Mucosa of descending colon (tissue), 3 donors: ENCODE results near the gene ZBTB5. TPM values are rescaled to one million over a fixed set of nuclear protein-coding genes. Genes with fewer than 3 reads are reported as not detected.

ENCODE experiments used
- ATAC-seq: fragments of 200-7000 bp; cut with Tn5 transposase; one replicate; pipeline ENCODE4 v1.9.1; 2020; ENCODE audit warnings: mild to moderate bottlenecking, moderate library complexity
- DNase-seq, 3 donors: peaks; one replicate each; pipeline ENCODE4 v3.0.0-alpha.2; 2020
- H3K36me3 ChIP-seq: fragments of 200-600 bp; one replicate; pipeline ENCODE4 v1.8.0; 2021; ENCODE audit warnings: low read depth, mild to moderate bottlenecking
- H3K4me1 ChIP-seq: fragments of 200-600 bp; one replicate; pipeline ENCODE4 v1.8.0; 2021; ENCODE audit warnings: low read depth, mild to moderate bottlenecking
- H3K4me3 ChIP-seq: fragments of 200-600 bp; one replicate; pipeline ENCODE4 v1.8.0; 2021; ENCODE audit warnings: mild to moderate bottlenecking
- H3K9me3 ChIP-seq: fragments of 200-600 bp; one replicate; pipeline ENCODE4 v1.8.0; 2021; ENCODE audit warnings: mild to moderate bottlenecking
- intact Hi-C, 2 donors: fragments of 100-400 bp; cut with DNase I in 1 of 2; cut with micrococcal nuclease in 1 of 2; formaldehyde crosslinking; loops; one replicate each; pipeline versions ENCODE4 v1.11.0 to v1.11.1; 2022; cut with DNase I, micrococcal nuclease
- total RNA-seq, 3 donors: library from RNA; stranded (reverse); fragmentation: NEBNext Ultra II Directional in 2 of 3; extraction: Animal tissue kit (Norgen Biotek cat#: 25700) in 2 of 3; gene quantifications; one replicate each; pipeline versions ENCODE4 v1.2.1 to v1.2.4, GENCODE V29; 2021 to 2023
- TF ChIP-seq, protein P1 (sequence below): fragments of 200-600 bp; IDR thresholded peaks from one replicate; pipeline ENCODE4 v1.8.0; 2022; ENCODE audit warnings: antibody characterized with exemption, mild to moderate bottlenecking
- donor health status: DM: no; HTN: no; CAD: no; lungs with moderate emphysema.
- donor health status: DM: no; HTN: no; CAD: no.
- donor health status: DM: no; HTN: yes; CAD: no.

Gene ZBTB5
- total RNA-seq, 3 donors from 2014 or later: 7.8 to 11.9 (median 9.5) TPM

- no peak overlapping the region for H3K4me3 ChIP-seq
- peaks cover 15% of the 10 kb centered on the region for H3K4me1 ChIP-seq
- TF ChIP-seq, protein P1, sequence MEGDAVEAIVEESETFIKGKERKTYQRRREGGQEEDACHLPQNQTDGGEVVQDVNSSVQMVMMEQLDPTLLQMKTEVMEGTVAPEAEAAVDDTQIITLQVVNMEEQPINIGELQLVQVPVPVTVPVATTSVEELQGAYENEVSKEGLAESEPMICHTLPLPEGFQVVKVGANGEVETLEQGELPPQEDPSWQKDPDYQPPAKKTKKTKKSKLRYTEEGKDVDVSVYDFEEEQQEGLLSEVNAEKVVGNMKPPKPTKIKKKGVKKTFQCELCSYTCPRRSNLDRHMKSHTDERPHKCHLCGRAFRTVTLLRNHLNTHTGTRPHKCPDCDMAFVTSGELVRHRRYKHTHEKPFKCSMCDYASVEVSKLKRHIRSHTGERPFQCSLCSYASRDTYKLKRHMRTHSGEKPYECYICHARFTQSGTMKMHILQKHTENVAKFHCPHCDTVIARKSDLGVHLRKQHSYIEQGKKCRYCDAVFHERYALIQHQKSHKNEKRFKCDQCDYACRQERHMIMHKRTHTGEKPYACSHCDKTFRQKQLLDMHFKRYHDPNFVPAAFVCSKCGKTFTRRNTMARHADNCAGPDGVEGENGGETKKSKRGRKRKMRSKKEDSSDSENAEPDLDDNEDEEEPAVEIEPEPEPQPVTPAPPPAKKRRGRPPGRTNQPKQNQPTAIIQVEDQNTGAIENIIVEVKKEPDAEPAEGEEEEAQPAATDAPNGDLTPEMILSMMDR: no peak
- intact Hi-C loops: no loop called here
- ATAC-seq: no peak
- no peaks in the 10 kb centered on the region for H3K36me3 ChIP-seq
- no peak for DNase-seq
- H3K9me3 ChIP-seq: no peaks in the 10 kb centered on the region
These were observed 12.6 kb downstream of the ZBTB5 start for GRCh38 chr9:37452611-37453010.

DNA sequence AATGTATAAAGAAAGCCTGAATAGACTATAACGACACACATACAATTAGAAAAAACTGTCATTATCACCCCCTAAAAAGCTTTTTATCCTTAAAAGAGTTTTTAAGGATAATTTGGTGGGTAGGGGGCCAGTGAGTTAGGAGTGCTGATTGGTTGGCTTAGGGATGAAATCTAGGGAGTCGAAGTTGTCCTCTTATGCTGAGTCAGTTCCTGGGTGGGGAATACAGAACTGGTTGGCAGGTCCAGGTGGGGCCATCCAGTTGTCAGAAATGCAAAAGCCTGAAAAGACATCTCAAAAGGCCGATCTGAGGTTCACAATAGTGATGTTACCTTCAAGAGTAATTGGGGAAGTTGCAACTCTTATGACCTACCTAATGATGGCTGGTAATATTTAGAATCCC lies 13.6 kb downstream of the ZBTB5 start:
- intact Hi-C loops: no loop called here
- no peak for ATAC-seq
- H3K4me1 ChIP-seq: peaks cover 15% of the 10 kb centered on the region

DNA sequence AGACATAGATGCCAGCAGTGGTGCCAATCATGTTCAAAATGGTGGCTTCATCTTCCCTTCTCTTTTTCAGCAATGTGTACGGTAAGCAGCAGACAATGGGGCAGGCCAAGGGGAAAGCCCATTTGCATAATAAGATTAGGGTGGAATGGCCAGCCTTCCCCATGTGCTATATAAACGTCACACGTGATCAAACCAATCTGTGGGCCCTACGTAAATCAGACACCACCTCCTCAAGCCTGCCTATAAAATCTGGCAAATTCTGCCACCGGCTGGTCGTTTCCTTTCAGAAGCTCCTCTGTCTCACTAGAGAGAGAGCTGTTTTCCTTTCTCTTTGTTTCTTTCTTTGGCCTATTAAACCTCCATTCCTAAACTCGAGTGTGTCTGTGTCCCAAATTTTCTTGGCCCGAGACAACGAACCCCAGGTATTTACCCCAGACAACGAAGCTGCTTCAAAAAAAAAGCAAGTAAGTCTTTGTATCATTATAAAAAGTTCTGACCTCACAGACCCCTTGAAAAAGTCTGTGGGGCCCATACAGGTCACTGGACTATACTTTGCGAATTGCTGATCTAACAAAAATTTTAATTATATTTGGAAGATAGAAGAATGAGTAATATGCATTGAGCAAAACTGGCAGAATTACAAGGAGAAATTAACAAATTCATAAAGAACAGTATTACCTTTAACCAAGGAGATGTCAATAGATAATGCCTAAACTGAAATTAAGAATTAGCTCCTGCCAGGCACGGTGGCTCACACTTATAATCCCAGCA lies 15.2 kb downstream of the ZBTB5 start:
- H3K9me3 ChIP-seq: no peaks in the 10 kb centered on the region
- TF ChIP-seq, protein P1: no peak
- ATAC-seq (no peak), DNase-seq (no peak)
- no peak overlapping the region for H3K4me3 ChIP-seq
- no peaks in the 10 kb centered on the region for H3K36me3 ChIP-seq
- H3K4me1 ChIP-seq: peaks cover 20% of the 10 kb centered on the region
- intact Hi-C loops: no loop called here

More for the DNA sequence above, 13.6 kb downstream of the ZBTB5 start:
- no peaks in the 10 kb centered on the region for H3K9me3 ChIP-seq
- H3K36me3 ChIP-seq: no peaks in the 10 kb centered on the region
- TF ChIP-seq, protein P1: no peak
- no peak for DNase-seq
- no peak overlapping the region for H3K4me3 ChIP-seq

DNA sequence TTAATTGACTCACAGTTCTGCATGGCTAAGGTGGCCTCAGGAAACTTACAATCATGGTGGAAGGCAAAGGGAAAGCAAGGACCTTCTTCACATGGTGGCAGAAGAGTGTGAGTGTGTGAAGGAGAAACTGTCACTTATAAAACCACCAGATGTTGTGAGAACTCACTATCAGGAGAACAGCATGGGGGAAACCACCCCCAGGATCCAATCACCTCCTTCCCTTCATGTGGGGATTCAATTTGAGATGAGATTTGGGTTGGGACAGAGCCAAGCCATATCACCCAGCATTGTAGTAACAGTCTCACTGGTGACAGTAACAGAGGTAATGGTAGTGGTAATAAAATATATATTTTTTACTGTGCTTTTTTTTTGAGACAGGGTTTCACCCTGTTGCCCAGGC lies 18.1 kb downstream of the ZBTB5 start:
- intact Hi-C loops: no loop called here
- TF ChIP-seq, protein P1: no peak
- Histone ChIP-seq H3K9me3 (no peaks in the 10 kb centered on the region), H3K4me1 (peaks cover 17% of the 10 kb centered on the region), H3K4me3 (no peak overlapping the region), H3K36me3 (no peaks in the 10 kb centered on the region)
- no peak for ATAC-seq
- DNase-seq: no peak

- DNase-seq: no peak
- no peak for ATAC-seq
- Histone ChIP-seq H3K9me3 (no peaks in the 10 kb centered on the region), H3K36me3 (no peaks in the 10 kb centered on the region), H3K4me3 (no peak overlapping the region), H3K4me1 (peaks cover 13% of the 10 kb centered on the region)
- TF ChIP-seq, protein P1: no peak
- intact Hi-C loops: no loop called here
These were observed 18.8 kb downstream of the ZBTB5 start for GRCh38 chr9:37446401-37446800.
